A673 (cell line): ENCODE measurements around the gene CEACAM6.

Source experiments
- CTCF ChIP-seq: fragments of 300-800, 200-600 bp; sonication (generic); conservative IDR thresholded peaks from 2 replicates; pipeline ENCODE4 v1.5.1; 2017; ENCODE audit warnings: low read depth, mild to moderate bottlenecking, antibody characterized with exemption, low read length, moderate library complexity, mixed read lengths
- EZH2 ChIP-seq: fragments of 200-600 bp; sonication (generic); IDR thresholded peaks from 2 replicates; pipeline ENCODE4 v1.6.1; 2017; ENCODE audit warnings: borderline replicate concordance, low read depth, mild to moderate bottlenecking, mixed read lengths, antibody characterized with exemption, low read length; ENCODE audit not compliant: poor library complexity, severe bottlenecking

- TF ChIP-seq CTCF (no peak), EZH2 (no peak)
These were observed 46.5 kb downstream of the CEACAM6 start for GRCh38 chr19:41801792-41802211.
